ENCODE results near the gene KCNQ2.

GRCh38 chr20:63507083-63507743 lies 34.8 kb upstream of the KCNQ2 start:
- TF ChIP-seq CTCF (conservative IDR thresholded peaks at IDR 0.05): no peak
- TF ChIP-seq EZH2 (IDR thresholded peaks at IDR 0.05; ENCODE audit: low read depth): no peak
